ENCODE data around the gene GALNS. TPM values are rescaled to one million over a fixed set of nuclear protein-coding genes. Genes with fewer than 3 reads are reported as not detected.

Gene GALNS
- total and polyA plus RNA-seq, 2 of the 8 experiments (the other 6 are each of a cell fraction or from before 2014, with no cell fraction given), result 8.9 to 17.8 TPM

DNA sequence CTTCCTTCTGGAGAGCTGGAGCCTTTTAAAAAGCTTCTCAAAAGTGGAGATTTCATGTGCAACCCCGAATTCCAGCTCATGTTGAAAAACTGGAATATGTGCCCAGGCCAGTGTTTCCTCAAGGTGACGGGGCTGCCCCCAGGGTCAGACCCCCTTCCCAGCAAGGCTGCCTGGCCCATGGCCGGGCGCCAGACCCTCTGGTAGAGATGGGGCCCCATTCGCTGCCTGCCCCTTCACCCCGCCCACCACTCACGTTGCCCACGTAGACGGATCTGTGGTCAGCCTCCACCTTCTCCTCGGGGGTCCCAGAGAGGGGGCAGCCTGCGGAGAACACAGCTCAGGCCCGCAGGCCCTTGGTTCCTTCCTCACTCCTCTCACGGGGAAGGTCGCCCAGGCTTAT, 8.6 kb upstream of the GALNS start (continued):
- TF ChIP-seq, protein P1, sequence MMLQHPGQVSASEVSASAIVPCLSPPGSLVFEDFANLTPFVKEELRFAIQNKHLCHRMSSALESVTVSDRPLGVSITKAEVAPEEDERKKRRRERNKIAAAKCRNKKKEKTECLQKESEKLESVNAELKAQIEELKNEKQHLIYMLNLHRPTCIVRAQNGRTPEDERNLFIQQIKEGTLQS (IDR thresholded peaks at IDR 0.05; ENCODE audit: insufficient read depth, low read depth, low read length), result no peak
- TF ChIP-seq CREB1 (IDR thresholded peaks at IDR 0.05), result no peak
